Measurements from ENCODE around the gene C11orf71.

The C11orf71 gene

GRCh38 chr11:114359342-114359741, 41.0 kb downstream of the C11orf71 start:
- DNase-seq (ENCODE audit: low read depth in 2 of 2), result no peak

- no peak for DNase-seq (ENCODE audit: low read depth in 2 of 2)
Observed at GRCh38 chr11:114358716-114359115, 41.6 kb downstream of the C11orf71 start.

GRCh38 chr11:114354076-114354475, 46.2 kb downstream of the C11orf71 start:
- no peak for DNase-seq (ENCODE audit: low read depth in 2 of 2)

GRCh38 chr11:114353443-114353842, 46.9 kb downstream of the C11orf71 start:
- no peak for DNase-seq (ENCODE audit: low read depth in 2 of 2)

GRCh38 chr11:114350022-114350421, 50.3 kb downstream of the C11orf71 start:
- DNase-seq (ENCODE audit: low read depth in 2 of 2), result no peak

Measured in activated CD4-positive, alpha-beta T cell treated with anti-CD3 and anti-CD28 coated beads for 24 hours (primary cell).